SH-SY5Y (cell line): Measurements from ENCODE around the gene ADRB2.

ENCODE experiments used
- GATA2 ChIP-seq: IDR thresholded peaks from 2 replicates; pipeline ENCODE4 v1.6.1; 2011; ENCODE audit warnings: mild to moderate bottlenecking, low read depth, low read length
- GATA3 ChIP-seq: IDR thresholded peaks from 2 replicates; pipeline ENCODE4 v1.6.1; 2011; ENCODE audit warnings: low read depth, mild to moderate bottlenecking, low read length, moderate library complexity

DNA sequence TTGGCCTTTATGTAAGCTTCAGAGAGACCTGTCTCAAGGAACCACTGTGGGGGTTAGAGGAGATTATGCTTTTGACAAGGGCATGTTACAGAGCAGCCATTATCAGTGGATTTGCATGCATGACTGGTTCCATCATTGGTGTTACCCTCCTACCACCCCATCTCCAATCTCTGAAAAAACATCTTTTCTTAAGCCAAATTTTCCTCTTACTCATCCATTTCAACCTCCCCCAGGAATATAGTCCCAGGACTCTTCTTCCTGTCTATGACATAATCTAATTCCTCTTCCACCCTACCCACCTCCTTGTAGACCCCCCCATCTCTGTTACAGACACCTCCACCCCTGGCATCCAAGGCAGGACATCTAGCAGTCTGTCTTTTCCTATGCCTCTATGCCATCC, 33.1 kb upstream of the ADRB2 start:
- TF ChIP-seq GATA2 (no peak), GATA3 (no peak)
